DND-41 (cell line): Measurements from ENCODE around the gene MAN1A1.

Experiments
- ATAC-seq: fragments of 200-7000 bp; cut with Tn5 transposase; 3 replicates; pipeline ENCODE4 v1.9.1; 2021; ENCODE audit warnings: low read depth; ENCODE audit not compliant: insufficient read depth
- DNase-seq: peaks from one replicate; pipeline ENCODE4 v3.0.0-alpha.2; 2020
- H2AFZ ChIP-seq: 2 replicates; pipeline ENCODE4 v1.6.0; 2012; ENCODE audit warnings: low read depth, low read length
- H3K27ac ChIP-seq: 2 replicates; pipeline ENCODE4 v1.5.1; 2012; ENCODE audit warnings: low read length, inconsistent platforms
- H3K27me3 ChIP-seq: fragments of 200-600 bp; sonication (generic); 2 replicates; pipeline ENCODE4 v1.6.0; 2012; ENCODE audit warnings: low read length, mild to moderate bottlenecking, inconsistent platforms; ENCODE audit not compliant: insufficient read depth, poor library complexity
- H3K36me3 ChIP-seq: 2 replicates; pipeline ENCODE4 v1.5.1; 2012; ENCODE audit warnings: low read length, inconsistent platforms; ENCODE audit not compliant: insufficient read depth
- H3K4me1 ChIP-seq: 2 replicates; pipeline ENCODE4 v1.5.1; 2012; ENCODE audit warnings: mild to moderate bottlenecking, low read length; ENCODE audit not compliant: insufficient read depth
- H3K4me2 ChIP-seq: 2 replicates; pipeline ENCODE4 v1.6.0; 2012; ENCODE audit warnings: mild to moderate bottlenecking, moderate library complexity, low read length, inconsistent platforms; ENCODE audit not compliant: insufficient read depth
- H3K4me3 ChIP-seq, 2 experiments: fragments of 200-600 bp in 1 of 2; shearing (Covaris generic) in 1 of 2; 2 replicates each; pipeline ENCODE4 v1.5.1; 2012 to 2016; ENCODE audit warnings: inconsistent platforms in 2 of 2, low read length in 2 of 2, mild to moderate bottlenecking in 2 of 2, low read depth in 1 of 2, moderate library complexity in 1 of 2
- H3K79me2 ChIP-seq: 2 replicates; pipeline ENCODE4 v1.6.0; 2012; ENCODE audit warnings: low read length, inconsistent platforms; ENCODE audit not compliant: insufficient read depth
- H3K9ac ChIP-seq: 2 replicates; pipeline ENCODE4 v1.6.0; 2012; ENCODE audit warnings: low read depth, mild to moderate bottlenecking, inconsistent platforms, low read length, moderate library complexity
- H3K9me3 ChIP-seq: 2 replicates; pipeline ENCODE4 v1.5.1; 2012; ENCODE audit warnings: low read length, moderate library complexity, mild to moderate bottlenecking, inconsistent platforms; ENCODE audit not compliant: insufficient read depth, severe bottlenecking
- H4K20me1 ChIP-seq: 2 replicates; pipeline ENCODE4 v1.6.0; 2012; ENCODE audit warnings: low read length; ENCODE audit not compliant: insufficient read depth
- EZH2 ChIP-seq: IDR thresholded peaks from 3 replicates; pipeline ENCODE4 v1.6.1; 2012; ENCODE audit warnings: borderline replicate concordance, low read depth, mild to moderate bottlenecking, moderate library complexity, low read length, inconsistent platforms; ENCODE audit not compliant: severe bottlenecking
- TF ChIP-seq, protein P1 (sequence below): IDR thresholded peaks from 2 replicates; pipeline ENCODE4 v1.5.1; 2012; ENCODE audit warnings: borderline replicate concordance, low read length, moderate library complexity, mild to moderate bottlenecking; ENCODE audit not compliant: poor library complexity, severe bottlenecking; ENCODE audit errors: extremely low read depth

The MAN1A1 gene

GRCh38 chr6:119346450-119346849 is 3.1 kb downstream of the MAN1A1 start:
- Histone ChIP-seq H3K4me2 (peak overlapping the region; percentile 99), H3K27me3 (peaks cover 40% of the 10 kb centered on the region), H3K4me3 (peak overlapping the region; percentile 7 to 92; a peak in 3 of 4 replicates), H3K27ac (peak overlapping the region; percentile 31), H3K79me2 (peaks cover 72% of the 10 kb centered on the region), H3K36me3 (peaks cover 4% of the 10 kb centered on the region; the same call in 1 of the 2 replicates), H3K9ac (peak overlapping the region; percentile 0; the same call in 1 of the 2 replicates), H3K9me3 (no peaks in the 10 kb centered on the region), H2AFZ (no peak overlapping the region), H3K4me1 (peaks cover 67% of the 10 kb centered on the region), H4K20me1 (peaks cover 17% of the 10 kb centered on the region)
- no peak for TF ChIP-seq EZH2
- TF ChIP-seq, protein P1, sequence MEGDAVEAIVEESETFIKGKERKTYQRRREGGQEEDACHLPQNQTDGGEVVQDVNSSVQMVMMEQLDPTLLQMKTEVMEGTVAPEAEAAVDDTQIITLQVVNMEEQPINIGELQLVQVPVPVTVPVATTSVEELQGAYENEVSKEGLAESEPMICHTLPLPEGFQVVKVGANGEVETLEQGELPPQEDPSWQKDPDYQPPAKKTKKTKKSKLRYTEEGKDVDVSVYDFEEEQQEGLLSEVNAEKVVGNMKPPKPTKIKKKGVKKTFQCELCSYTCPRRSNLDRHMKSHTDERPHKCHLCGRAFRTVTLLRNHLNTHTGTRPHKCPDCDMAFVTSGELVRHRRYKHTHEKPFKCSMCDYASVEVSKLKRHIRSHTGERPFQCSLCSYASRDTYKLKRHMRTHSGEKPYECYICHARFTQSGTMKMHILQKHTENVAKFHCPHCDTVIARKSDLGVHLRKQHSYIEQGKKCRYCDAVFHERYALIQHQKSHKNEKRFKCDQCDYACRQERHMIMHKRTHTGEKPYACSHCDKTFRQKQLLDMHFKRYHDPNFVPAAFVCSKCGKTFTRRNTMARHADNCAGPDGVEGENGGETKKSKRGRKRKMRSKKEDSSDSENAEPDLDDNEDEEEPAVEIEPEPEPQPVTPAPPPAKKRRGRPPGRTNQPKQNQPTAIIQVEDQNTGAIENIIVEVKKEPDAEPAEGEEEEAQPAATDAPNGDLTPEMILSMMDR = no peak
- no peak for DNase-seq
- no peak for ATAC-seq

GRCh38 chr6:119345114-119345513 is 4.4 kb downstream of the MAN1A1 start:
- Histone ChIP-seq H3K4me3 (peak overlapping the region in 1 of 2 experiments; percentile 29; a peak in 1 of 4 replicates), H3K36me3 (peaks cover 8% of the 10 kb centered on the region), H3K4me1 (peaks cover 63% of the 10 kb centered on the region), H3K9me3 (no peaks in the 10 kb centered on the region), H3K9ac (0 out of 2 replicates have a peak overlapping the region, but pooled peaks have one; percentile 7), H3K27me3 (peaks cover 29% of the 10 kb centered on the region), H3K4me2 (peak overlapping the region; percentile 99; the same call in 1 of the 2 replicates), H3K79me2 (peaks cover 85% of the 10 kb centered on the region), H2AFZ (no peak overlapping the region), H4K20me1 (peaks cover 21% of the 10 kb centered on the region), H3K27ac (no peak overlapping the region)
- ATAC-seq (no peak), DNase-seq (no peak)
- TF ChIP-seq, protein P1 = no peak
- no peak for TF ChIP-seq EZH2

DNA sequence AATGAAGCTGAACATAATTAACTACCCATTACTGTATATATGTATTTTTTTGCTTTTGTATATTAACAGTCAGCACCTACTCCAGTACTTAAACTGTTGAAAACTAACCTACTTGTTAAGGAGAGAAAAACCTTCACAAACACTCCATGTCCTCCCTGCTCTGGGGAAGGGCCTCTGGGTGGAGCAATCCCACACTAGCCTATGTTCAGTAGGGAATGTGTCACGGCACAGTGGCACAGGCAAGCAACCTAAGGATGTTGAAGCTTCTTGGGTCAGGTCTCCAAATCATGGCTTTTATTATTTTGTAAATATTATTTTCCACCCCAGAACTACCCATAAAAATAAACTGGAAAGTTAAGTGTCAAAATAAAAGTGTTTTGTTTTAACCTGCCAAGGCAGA is 5.3 kb downstream of the MAN1A1 start:
- DNase-seq (no peak), ATAC-seq (no peak)
- H3K9me3 ChIP-seq = no peaks in the 10 kb centered on the region
- no peak for TF ChIP-seq EZH2
- TF ChIP-seq, protein P1 = no peak
- peak overlapping the region in 1 of 2 experiments; percentile 33; a peak in 1 of 4 replicates for H3K4me3 ChIP-seq
- peaks cover 8% of the 10 kb centered on the region for H3K36me3 ChIP-seq
- H3K4me1 ChIP-seq = peaks cover 58% of the 10 kb centered on the region
- H2AFZ ChIP-seq = no peak overlapping the region
- peaks cover 21% of the 10 kb centered on the region for H3K27me3 ChIP-seq
- no peak overlapping the region for H3K9ac ChIP-seq
- no peak overlapping the region for H3K27ac ChIP-seq
- peaks cover 23% of the 10 kb centered on the region for H4K20me1 ChIP-seq
- peak overlapping the region; percentile 99; the same call in 1 of the 2 replicates for H3K4me2 ChIP-seq
- H3K79me2 ChIP-seq = peaks cover 86% of the 10 kb centered on the region
